Vagina (tissue), 2 donors: Measurements from ENCODE around the gene ATP6V0B. TPM values are rescaled to one million over a fixed set of nuclear protein-coding genes. Genes with fewer than 3 reads are reported as not detected.

Experiments
- DNase-seq, 2 donors: peaks; one replicate each; pipeline ENCODE4 v3.0.0-alpha.2; 2017; ENCODE audit errors: extremely low spot score in 2 of 2
- H3K27ac ChIP-seq: fragments of 200-600 bp; sonication (generic); one replicate; pipeline ENCODE4 v1.5.1; 2019
- H3K27me3 ChIP-seq: fragments of 200-600 bp; sonication (generic); one replicate; pipeline ENCODE4 v1.5.1; 2019
- H3K36me3 ChIP-seq, 2 donors: fragments of 200-600 bp; sonication (generic); one replicate each; pipeline ENCODE4 v1.5.1; 2017 to 2019
- H3K4me1 ChIP-seq: fragments of 200-600 bp; sonication (generic); one replicate; pipeline ENCODE4 v1.5.1; 2019
- H3K4me3 ChIP-seq, 2 donors: fragments of 200-600 bp; sonication (generic); 1 replicate in 1 of 2; 2 replicates in 1 of 2; pipeline ENCODE4 v1.5.1; 2016 to 2019
- H3K9me3 ChIP-seq: fragments of 200-600 bp; sonication (generic); one replicate; pipeline ENCODE4 v1.5.1; 2019
- POLR2A ChIP-seq, 2 donors: fragments of 450-650 bp; IDR thresholded peaks; one replicate each; pipeline ENCODE4 v1.6.1; 2017; ENCODE audit warnings: antibody characterized with exemption in 2 of 2, mild to moderate bottlenecking in 2 of 2, moderate library complexity in 2 of 2
- POLR2AphosphoS5 ChIP-seq, 2 donors: sonication (generic); formaldehyde crosslinking; IDR thresholded peaks; one replicate each; pipeline ENCODE4 v1.9.0; 2017; ENCODE audit warnings: antibody characterized with exemption in 2 of 2, mild to moderate bottlenecking in 2 of 2, low read depth in 1 of 2; ENCODE audit not compliant: insufficient read depth in 1 of 2
- intact Hi-C: fragments of 100-400 bp; cut with DNase I; formaldehyde crosslinking; loops from one replicate; pipeline ENCODE4 v1.15.1; 2023
- total RNA-seq: library from RNA; depleted of rRNA; stranded (reverse); fragments of >200 nt; gene quantifications from one replicate; pipeline ENCODE4 v1.2.3, GENCODE V29; 2016
- TF ChIP-seq, protein P1 (sequence below), 3 experiments: fragments of 450-650 bp in 2 of 3; fragments of 200-600 bp in 1 of 3; sonication (generic) in 1 of 3; IDR thresholded peaks; one replicate each; pipeline ENCODE4 v1.5.1; 2017 to 2019; ENCODE audit warnings: antibody characterized with exemption in 3 of 3, mild to moderate bottlenecking in 2 of 3, moderate library complexity in 2 of 3

The ATP6V0B gene
- total RNA-seq, 1 donor from 2014 or later: 71.5 TPM

DNA sequence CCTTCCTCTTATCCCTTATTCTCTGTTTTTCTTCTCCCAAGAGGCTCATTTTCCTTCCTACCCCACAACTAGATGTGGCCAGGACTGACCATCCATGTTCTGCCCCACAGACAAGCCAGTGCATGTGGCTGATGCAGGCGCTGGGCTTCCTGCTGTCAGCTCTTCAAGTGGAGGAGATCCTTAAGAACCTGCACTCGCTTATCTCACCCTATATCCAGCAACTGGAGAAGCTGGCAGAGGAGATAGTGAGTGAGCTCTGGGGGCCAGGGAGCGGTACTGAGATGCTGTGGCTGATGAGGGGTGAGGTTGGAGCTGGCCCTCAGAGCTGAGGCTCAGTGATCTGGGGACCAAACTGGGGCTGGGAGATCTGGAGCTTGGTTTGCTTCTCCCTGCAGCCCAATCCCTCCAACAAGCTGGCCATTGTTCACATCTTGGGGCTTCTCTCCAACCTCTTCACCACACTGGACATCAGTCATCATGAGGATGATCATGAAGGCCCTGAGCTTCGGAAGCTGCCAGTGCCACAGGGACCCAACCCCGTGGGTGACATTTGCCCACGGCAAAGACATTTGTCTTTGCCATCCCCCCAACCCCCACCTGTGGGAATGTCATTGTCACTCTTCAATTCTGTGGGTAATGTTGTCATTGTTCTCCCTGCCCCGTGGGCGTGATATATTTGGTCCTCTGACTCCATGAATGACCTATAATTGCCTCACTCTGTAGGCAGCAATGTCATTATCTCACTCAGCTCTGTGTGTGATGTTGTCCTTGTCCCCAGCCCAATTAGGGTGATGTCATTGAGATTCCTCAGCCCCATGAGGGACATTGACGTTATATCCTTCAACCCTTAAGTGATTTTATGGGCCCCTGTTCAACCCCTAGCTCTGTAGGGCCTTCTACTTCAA lies 16.2 kb upstream of the ATP6V0B start:
- Histone ChIP-seq H3K9me3 (no peaks in the 10 kb centered on the region), H3K27me3 (no peaks in the 10 kb centered on the region), H3K36me3 (peaks cover 0 to 42% of the 10 kb centered on the region in 2 donors), H3K4me1 (no peaks in the 10 kb centered on the region), H3K4me3 (no peak overlapping the region), H3K27ac (no peak overlapping the region)
- intact Hi-C loops: no loop called here
- TF ChIP-seq, protein P1, sequence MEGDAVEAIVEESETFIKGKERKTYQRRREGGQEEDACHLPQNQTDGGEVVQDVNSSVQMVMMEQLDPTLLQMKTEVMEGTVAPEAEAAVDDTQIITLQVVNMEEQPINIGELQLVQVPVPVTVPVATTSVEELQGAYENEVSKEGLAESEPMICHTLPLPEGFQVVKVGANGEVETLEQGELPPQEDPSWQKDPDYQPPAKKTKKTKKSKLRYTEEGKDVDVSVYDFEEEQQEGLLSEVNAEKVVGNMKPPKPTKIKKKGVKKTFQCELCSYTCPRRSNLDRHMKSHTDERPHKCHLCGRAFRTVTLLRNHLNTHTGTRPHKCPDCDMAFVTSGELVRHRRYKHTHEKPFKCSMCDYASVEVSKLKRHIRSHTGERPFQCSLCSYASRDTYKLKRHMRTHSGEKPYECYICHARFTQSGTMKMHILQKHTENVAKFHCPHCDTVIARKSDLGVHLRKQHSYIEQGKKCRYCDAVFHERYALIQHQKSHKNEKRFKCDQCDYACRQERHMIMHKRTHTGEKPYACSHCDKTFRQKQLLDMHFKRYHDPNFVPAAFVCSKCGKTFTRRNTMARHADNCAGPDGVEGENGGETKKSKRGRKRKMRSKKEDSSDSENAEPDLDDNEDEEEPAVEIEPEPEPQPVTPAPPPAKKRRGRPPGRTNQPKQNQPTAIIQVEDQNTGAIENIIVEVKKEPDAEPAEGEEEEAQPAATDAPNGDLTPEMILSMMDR (IDR thresholded peaks at IDR 0.05): no peak
- DNase-seq: no peak

DNA sequence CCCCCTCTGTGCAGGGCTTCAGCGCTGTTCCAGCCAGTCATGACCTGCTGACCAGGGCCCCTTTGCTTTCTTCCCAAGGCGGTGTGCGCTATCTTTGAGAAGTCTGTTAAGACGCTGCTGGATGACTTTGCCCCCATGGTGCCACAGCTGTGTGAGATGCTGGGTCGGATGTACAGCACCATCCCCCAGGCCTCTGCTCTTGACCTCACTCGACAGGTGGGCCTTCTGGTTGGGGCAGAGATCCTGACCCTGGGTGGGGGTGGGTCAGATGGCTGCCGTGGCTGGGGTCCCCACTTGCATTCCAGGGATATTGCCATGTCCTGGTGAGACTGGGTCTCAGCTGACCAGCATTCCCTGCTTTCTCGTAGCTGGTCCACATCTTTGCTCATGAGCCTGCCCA lies 14.0 kb upstream of the ATP6V0B start:
- peaks cover 0 to 42% of the 10 kb centered on the region in 2 donors for H3K36me3 ChIP-seq
- no peaks in the 10 kb centered on the region for H3K9me3 ChIP-seq
- no peak overlapping the region for H3K27ac ChIP-seq
- H3K4me3 ChIP-seq: no peak overlapping the region
- no peaks in the 10 kb centered on the region for H3K27me3 ChIP-seq
- DNase-seq: no peak
- no peaks in the 10 kb centered on the region for H3K4me1 ChIP-seq
- intact Hi-C loops: no loop called here
- no peak for TF ChIP-seq POLR2A (IDR thresholded peaks at IDR 0.05)
- TF ChIP-seq POLR2AphosphoS5 (IDR thresholded peaks at IDR 0.05; ENCODE audit: insufficient read depth in 1 of 2, low read depth in 1 of 2): no peak
- TF ChIP-seq, protein P1 (IDR thresholded peaks at IDR 0.05): no peak

DNA sequence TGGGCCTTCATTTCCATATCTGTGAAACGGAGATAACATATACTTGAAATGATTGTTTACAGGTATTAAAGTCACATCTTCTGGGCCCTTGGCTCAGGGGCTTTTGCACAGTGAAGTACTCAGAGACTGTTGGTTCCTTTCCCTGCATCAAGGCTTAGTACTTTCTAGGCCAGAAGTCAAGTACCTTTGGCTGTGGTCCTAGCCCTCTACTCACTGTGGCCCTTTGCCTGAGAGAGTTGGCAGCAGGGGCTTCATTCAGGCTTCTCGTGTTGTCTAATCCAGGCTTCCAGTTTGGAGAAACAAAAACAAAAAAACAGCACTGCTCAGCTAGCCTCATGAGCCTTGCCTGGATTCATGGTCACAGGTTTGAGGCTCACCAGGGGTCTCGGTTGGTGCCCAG lies 13.1 kb upstream of the ATP6V0B start:
- Histone ChIP-seq H3K27ac (no peak overlapping the region), H3K4me3 (no peak overlapping the region), H3K4me1 (no peaks in the 10 kb centered on the region), H3K27me3 (no peaks in the 10 kb centered on the region), H3K9me3 (no peaks in the 10 kb centered on the region), H3K36me3 (peaks cover 0 to 42% of the 10 kb centered on the region in 2 donors)
- no peak for DNase-seq
- TF ChIP-seq, protein P1 (IDR thresholded peaks at IDR 0.05): no peak
- no peak for TF ChIP-seq POLR2AphosphoS5 (IDR thresholded peaks at IDR 0.05; ENCODE audit: insufficient read depth in 1 of 2, low read depth in 1 of 2)
- no peak for TF ChIP-seq POLR2A (IDR thresholded peaks at IDR 0.05)
- intact Hi-C loops: no loop called here

DNA sequence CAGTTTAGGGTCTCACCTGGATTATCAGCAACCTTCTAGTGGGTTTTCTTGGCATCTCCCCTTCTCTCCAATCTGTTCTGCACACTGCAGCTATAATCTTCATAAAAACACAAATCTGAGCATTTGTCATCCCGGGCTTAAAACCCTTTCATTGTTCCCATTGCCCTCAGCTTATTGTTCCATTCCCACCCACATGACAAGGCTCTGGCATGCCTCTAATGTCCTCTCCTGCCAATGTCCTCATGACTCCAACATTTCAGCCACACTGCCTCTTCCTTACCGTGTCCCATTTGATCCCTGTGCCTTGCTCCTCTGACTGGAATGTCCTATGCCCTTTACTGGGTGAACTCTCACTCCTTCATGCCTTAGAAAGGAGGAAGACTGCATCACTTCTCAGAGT lies 12.4 kb upstream of the ATP6V0B start:
- Histone ChIP-seq H3K4me3 (no peak overlapping the region), H3K4me1 (no peaks in the 10 kb centered on the region), H3K27ac (no peak overlapping the region), H3K27me3 (no peaks in the 10 kb centered on the region), H3K36me3 (peaks cover 0 to 36% of the 10 kb centered on the region in 2 donors), H3K9me3 (no peaks in the 10 kb centered on the region)
- intact Hi-C loops: no loop called here
- no peak for DNase-seq
- TF ChIP-seq POLR2AphosphoS5 (IDR thresholded peaks at IDR 0.05; ENCODE audit: insufficient read depth in 1 of 2, low read depth in 1 of 2) (no peak), POLR2A (IDR thresholded peaks at IDR 0.05) (no peak)
- TF ChIP-seq, protein P1 (IDR thresholded peaks at IDR 0.05): no peak

DNA sequence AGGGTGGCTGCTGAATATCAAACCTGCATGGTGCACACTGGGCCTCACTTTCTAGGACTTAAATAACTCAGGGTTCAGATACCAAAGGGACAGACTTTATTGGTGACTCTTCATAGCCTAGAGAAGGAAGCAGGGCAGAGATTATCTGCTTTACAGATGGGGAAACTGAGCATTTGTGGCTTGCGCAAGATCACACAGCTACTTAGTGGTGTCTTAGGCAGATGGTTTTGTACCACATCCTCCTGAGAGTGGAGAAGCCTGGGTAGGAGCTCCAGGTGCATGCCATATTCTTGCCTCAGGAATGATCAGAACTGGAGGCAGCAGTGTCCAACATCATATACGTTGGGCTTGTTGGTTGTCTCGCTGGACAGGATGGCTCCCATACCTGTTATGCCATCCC lies 11.8 kb upstream of the ATP6V0B start:
- TF ChIP-seq POLR2AphosphoS5 (IDR thresholded peaks at IDR 0.05; ENCODE audit: insufficient read depth in 1 of 2, low read depth in 1 of 2) (no peak), POLR2A (IDR thresholded peaks at IDR 0.05) (no peak)
- TF ChIP-seq, protein P1 (IDR thresholded peaks at IDR 0.05): no peak
- Histone ChIP-seq H3K9me3 (no peaks in the 10 kb centered on the region), H3K4me1 (no peaks in the 10 kb centered on the region), H3K27ac (no peak overlapping the region), H3K4me3 (no peak overlapping the region), H3K36me3 (peaks cover 0 to 29% of the 10 kb centered on the region in 2 donors), H3K27me3 (no peaks in the 10 kb centered on the region)
- no peak for DNase-seq
- intact Hi-C loops: no loop called here
